Measurements from ENCODE around the gene RYR2.

DNA sequence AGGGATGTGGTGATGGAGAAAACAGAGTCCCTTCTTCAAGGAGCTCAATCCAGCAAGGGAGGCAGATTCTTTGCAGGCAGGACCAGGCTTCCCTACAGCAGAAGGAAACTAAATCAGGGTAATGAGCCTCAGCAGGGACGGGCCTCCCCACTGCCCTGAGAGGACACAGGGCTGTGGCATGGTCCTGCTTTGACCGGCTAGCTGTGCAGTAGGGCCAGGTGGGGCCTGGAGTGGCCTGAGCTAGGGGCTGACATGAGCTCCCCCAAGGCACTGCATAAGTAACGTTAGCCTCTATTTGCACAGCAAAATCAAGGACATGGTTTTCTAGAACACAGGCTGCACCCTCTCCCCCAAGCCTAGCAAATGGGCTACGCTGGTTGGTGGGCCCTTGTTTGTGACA, 162.9 kb downstream of the RYR2 start:
- TF ChIP-seq, protein P1, sequence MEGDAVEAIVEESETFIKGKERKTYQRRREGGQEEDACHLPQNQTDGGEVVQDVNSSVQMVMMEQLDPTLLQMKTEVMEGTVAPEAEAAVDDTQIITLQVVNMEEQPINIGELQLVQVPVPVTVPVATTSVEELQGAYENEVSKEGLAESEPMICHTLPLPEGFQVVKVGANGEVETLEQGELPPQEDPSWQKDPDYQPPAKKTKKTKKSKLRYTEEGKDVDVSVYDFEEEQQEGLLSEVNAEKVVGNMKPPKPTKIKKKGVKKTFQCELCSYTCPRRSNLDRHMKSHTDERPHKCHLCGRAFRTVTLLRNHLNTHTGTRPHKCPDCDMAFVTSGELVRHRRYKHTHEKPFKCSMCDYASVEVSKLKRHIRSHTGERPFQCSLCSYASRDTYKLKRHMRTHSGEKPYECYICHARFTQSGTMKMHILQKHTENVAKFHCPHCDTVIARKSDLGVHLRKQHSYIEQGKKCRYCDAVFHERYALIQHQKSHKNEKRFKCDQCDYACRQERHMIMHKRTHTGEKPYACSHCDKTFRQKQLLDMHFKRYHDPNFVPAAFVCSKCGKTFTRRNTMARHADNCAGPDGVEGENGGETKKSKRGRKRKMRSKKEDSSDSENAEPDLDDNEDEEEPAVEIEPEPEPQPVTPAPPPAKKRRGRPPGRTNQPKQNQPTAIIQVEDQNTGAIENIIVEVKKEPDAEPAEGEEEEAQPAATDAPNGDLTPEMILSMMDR (IDR thresholded peaks at IDR 0.05) = no peak
- TF ChIP-seq POLR2AphosphoS5 (IDR thresholded peaks at IDR 0.05) (no peak), POLR2A (IDR thresholded peaks at IDR 0.05) (no peak)
